HepG2 (cell line): ENCODE results near the gene CTRB2. TPM values are rescaled to one million over a fixed set of nuclear protein-coding genes. Genes with fewer than 3 reads are reported as not detected.

Experiments used
- AGO1 ChIP-seq: fragments of 200-400 bp; formaldehyde crosslinking; IDR thresholded peaks from 2 replicates; pipeline ENCODE4 v1.6.1; 2017; ENCODE audit warnings: mild to moderate bottlenecking, low read depth, low read length, moderate library complexity; ENCODE audit not compliant: poor library complexity, severe bottlenecking
- CBX5 ChIP-seq: sonication (generic); formaldehyde crosslinking; IDR thresholded peaks from 2 replicates; pipeline ENCODE4 v1.4.0; 2020; ENCODE audit warnings: missing genetic modification reagents, borderline replicate concordance
- CCDC6 ChIP-seq: sonication (generic); formaldehyde crosslinking; IDR thresholded peaks from 2 replicates; pipeline ENCODE4 v1.8.1; 2022; ENCODE audit warnings: mild to moderate bottlenecking, missing genetic modification reagents, moderate library complexity
- FOXA1 ChIP-seq, 2 experiments: fragments of 450-650 bp in 1 of 2; sonication (generic) in 1 of 2; formaldehyde crosslinking in 1 of 2; IDR thresholded peaks; 2 replicates each; pipeline versions ENCODE4 v1.4.0 to v1.6.1; 2016 to 2020; ENCODE audit warnings: missing genetic modification reagents in 1 of 2
- GABPB1 ChIP-seq: IDR thresholded peaks from 2 replicates; pipeline ENCODE4 v1.6.1; 2016; ENCODE audit warnings: mild to moderate bottlenecking, missing genetic modification reagents, moderate library complexity, missing compliant biosample characterization
- MIXL1 ChIP-seq: IDR thresholded peaks from 2 replicates; pipeline ENCODE4 v1.6.1; 2016
- POLR2AphosphoS2 ChIP-seq: IDR thresholded peaks from 2 replicates; pipeline ENCODE4 v1.6.1; 2011; ENCODE audit warnings: low read depth, low read length, improper control_type of control experiment
- PRDM15 ChIP-seq: sonication (generic); formaldehyde crosslinking; IDR thresholded peaks from 2 replicates; pipeline ENCODE4 v1.4.0; 2020; ENCODE audit warnings: missing genetic modification reagents
- RBM22 ChIP-seq: fragments of 200-400 bp; formaldehyde crosslinking; optimal IDR thresholded peaks from 2 replicates; pipeline ENCODE3; 2017; ENCODE audit warnings: mild to moderate bottlenecking, low read length, moderate library complexity
- TOPORS ChIP-seq: sonication (generic); formaldehyde crosslinking; IDR thresholded peaks from 2 replicates; pipeline ENCODE4 v1.8.0; 2023; ENCODE audit warnings: mild to moderate bottlenecking, missing genetic modification reagents
- XRCC5 ChIP-seq: fragments of 200-400 bp; formaldehyde crosslinking; optimal IDR thresholded peaks from 2 replicates; pipeline ENCODE3; 2017; ENCODE audit warnings: mild to moderate bottlenecking, low read length
- ZFP90 ChIP-seq: sonication (generic); formaldehyde crosslinking; IDR thresholded peaks from 2 replicates; pipeline ENCODE4 v1.8.0; 2022; ENCODE audit warnings: missing genetic modification reagents, mild to moderate bottlenecking, inconsistent platforms, borderline replicate concordance
- ZNF160 ChIP-seq: sonication (generic); formaldehyde crosslinking; IDR thresholded peaks from 2 replicates; pipeline ENCODE4 v1.8.0; 2022; ENCODE audit warnings: mild to moderate bottlenecking, inconsistent platforms, missing genetic modification reagents
- ZNF616 ChIP-seq: sonication (generic); formaldehyde crosslinking; IDR thresholded peaks from 2 replicates; pipeline ENCODE4 v1.5.0; 2020; ENCODE audit warnings: low read depth, mild to moderate bottlenecking, missing genetic modification reagents
- ZNF713 ChIP-seq: sonication (generic); formaldehyde crosslinking; IDR thresholded peaks from 2 replicates; pipeline ENCODE4 v1.4.0; 2020; ENCODE audit warnings: mild to moderate bottlenecking, missing genetic modification reagents
- ZNF766 ChIP-seq: sonication (generic); formaldehyde crosslinking; IDR thresholded peaks from 2 replicates; pipeline ENCODE4 v1.5.0; 2020; ENCODE audit warnings: missing genetic modification reagents, borderline replicate concordance
- ZSCAN21 ChIP-seq: sonication (generic); formaldehyde crosslinking; IDR thresholded peaks from 2 replicates; pipeline ENCODE4 v1.8.0; 2022; ENCODE audit warnings: mild to moderate bottlenecking, missing genetic modification reagents, moderate library complexity, borderline replicate concordance
- polyA plus RNA-seq, 8 experiments: library from polyadenylated mRNA; depleted of rRNA in 3 of 8; stranded (reverse) in 7 of 8; unstranded in 1 of 8; fragments of >200 nt; fragmentation: Illumina TruSeq in 4 of 8; extraction: Trizol in 4 of 8; gene quantifications; 2 replicates each; pipeline versions ENCODE4 v1.2.1 to v1.2.3, GENCODE V29; 2011 to 2016; ENCODE audit warnings: low read depth in 4 of 8, missing spikeins in 1 of 8, mixed read lengths in 1 of 8; ENCODE audit not compliant: insufficient read depth in 1 of 8
- total RNA-seq, 5 experiments: library from RNA; depleted of rRNA; stranded (reverse); fragments of >200 nt; fragmentation: Illumina TruSeq; extraction: Trizol; gene quantifications; 2 replicates each; pipeline ENCODE4 v1.2.3, GENCODE V29; 2016; ENCODE audit warnings: low read depth in 1 of 5
- TF ChIP-seq, protein P1 (sequence below): IDR thresholded peaks from 2 replicates; pipeline ENCODE4 v1.6.1; 2016; ENCODE audit warnings: low read depth
- TF ChIP-seq, protein P2 (sequence below): sonication (generic); formaldehyde crosslinking; IDR thresholded peaks from 2 replicates; pipeline ENCODE4 v1.4.0; 2020; ENCODE audit warnings: missing genetic modification reagents, borderline replicate concordance
- TF ChIP-seq, protein P3 (sequence below): sonication (generic); formaldehyde crosslinking; IDR thresholded peaks from 2 replicates; pipeline ENCODE4 v1.4.0; 2020; ENCODE audit warnings: missing genetic modification reagents

Gene CTRB2
- total and polyA plus RNA-seq, 2 of the 13 experiments (the other 11 are each of a cell fraction or from before 2014, with no cell fraction given) = 0.13 TPM; not detected in 1

DNA sequence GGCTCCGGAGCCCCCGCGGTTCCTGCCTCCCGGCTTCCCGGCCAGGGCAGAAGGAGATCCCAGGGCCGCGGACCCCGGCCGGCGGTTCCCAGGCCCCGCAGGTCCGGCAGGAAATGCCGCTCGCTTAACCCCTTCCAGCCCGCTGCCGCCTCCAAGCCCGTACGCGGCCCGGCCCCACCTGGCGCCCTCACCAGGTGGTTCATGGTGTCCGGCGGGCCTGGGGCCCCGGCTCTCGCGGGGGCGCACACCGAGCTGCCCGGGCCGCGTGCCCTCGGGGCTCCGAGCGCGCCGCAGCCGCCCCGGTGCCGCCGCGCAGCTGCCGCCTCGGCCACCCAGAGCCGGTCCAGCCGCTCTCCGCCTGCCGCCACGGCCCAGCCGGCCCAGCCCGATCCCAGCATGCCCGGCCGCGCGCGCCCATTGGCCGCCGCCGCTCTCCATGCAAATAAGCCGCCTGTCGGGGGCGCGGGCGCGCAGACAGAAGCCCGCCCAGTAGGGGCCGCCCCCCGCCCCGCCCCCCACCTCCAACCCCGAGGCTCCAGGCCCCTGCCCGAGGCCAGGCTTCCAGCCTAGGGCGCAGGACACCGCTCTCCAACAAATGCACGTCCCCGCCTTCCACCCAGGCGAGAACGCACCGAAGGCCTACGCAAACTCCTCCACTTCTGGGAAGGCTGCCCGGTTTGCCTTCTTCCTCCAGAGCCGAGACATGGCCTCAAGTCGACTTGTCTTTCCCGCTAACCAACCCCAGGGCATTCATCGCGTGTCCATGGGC is 44.5 kb upstream of the CTRB2 start, which contains the start of gene BCAR1 (continued):
- TF ChIP-seq MIXL1 (CRISPR knock-in tag) (0 out of 2 replicates have a peak, but pooled peaks have one; percentile 0), POLR2AphosphoS2 (no peak; the same call in 1 of the 2 replicates), ZNF160 (CRISPR knock-in tag) (peak; percentile 26), ZNF766 (CRISPR knock-in tag) (no peak; the same call in 1 of the 2 replicates), CBX5 (CRISPR knock-in tag) (peak; percentile 6; the same call in 1 of the 2 replicates), ZFP90 (CRISPR knock-in tag) (no peak; the same call in 1 of the 2 replicates), FOXA1 (IDR thresholded peaks at IDR 0.05) (no peak), FOXA1 (CRISPR knock-in tag; IDR thresholded peaks at IDR 0.05) (peak; percentile 3; the same call in 1 of the 2 replicates), GABPB1 (CRISPR knock-in tag) (peak; percentile 52; the same call in 1 of the 2 replicates), ZSCAN21 (CRISPR knock-in tag) (peak; percentile 31; the same call in 1 of the 2 replicates), ZNF616 (CRISPR knock-in tag) (peak; percentile 12; the same call in 1 of the 2 replicates), AGO1 (peak; percentile 86), CCDC6 (peak; percentile 49; the same call in 1 of the 2 replicates), TOPORS (0 out of 2 replicates have a peak, but pooled peaks have one; percentile 33), ZNF713 (CRISPR knock-in tag) (no peak; the same call in 1 of the 2 replicates), XRCC5 (peak; percentile 13), RBM22 (peak; percentile 91), PRDM15 (0 out of 2 replicates have a peak, but pooled peaks have one; percentile 13)
- TF ChIP-seq, protein P1, sequence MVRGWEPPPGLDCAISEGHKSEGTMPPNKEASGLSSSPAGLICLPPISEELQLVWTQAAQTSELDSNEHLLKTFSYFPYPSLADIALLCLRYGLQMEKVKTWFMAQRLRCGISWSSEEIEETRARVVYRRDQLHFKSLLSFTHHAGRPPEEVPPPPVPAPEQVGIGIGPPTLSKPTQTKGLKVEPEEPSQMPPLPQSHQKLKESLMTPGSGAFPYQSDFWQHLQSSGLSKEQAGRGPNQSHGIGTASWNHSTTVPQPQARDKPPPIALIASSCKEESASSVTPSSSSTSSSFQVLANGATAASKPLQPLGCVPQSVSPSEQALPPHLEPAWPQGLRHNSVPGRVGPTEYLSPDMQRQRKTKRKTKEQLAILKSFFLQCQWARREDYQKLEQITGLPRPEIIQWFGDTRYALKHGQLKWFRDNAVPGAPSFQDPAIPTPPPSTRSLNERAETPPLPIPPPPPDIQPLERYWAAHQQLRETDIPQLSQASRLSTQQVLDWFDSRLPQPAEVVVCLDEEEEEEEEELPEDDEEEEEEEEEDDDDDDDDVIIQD (CRISPR knock-in tag) = peak; percentile 25; the same call in 1 of the 2 replicates
- TF ChIP-seq, protein P2, sequence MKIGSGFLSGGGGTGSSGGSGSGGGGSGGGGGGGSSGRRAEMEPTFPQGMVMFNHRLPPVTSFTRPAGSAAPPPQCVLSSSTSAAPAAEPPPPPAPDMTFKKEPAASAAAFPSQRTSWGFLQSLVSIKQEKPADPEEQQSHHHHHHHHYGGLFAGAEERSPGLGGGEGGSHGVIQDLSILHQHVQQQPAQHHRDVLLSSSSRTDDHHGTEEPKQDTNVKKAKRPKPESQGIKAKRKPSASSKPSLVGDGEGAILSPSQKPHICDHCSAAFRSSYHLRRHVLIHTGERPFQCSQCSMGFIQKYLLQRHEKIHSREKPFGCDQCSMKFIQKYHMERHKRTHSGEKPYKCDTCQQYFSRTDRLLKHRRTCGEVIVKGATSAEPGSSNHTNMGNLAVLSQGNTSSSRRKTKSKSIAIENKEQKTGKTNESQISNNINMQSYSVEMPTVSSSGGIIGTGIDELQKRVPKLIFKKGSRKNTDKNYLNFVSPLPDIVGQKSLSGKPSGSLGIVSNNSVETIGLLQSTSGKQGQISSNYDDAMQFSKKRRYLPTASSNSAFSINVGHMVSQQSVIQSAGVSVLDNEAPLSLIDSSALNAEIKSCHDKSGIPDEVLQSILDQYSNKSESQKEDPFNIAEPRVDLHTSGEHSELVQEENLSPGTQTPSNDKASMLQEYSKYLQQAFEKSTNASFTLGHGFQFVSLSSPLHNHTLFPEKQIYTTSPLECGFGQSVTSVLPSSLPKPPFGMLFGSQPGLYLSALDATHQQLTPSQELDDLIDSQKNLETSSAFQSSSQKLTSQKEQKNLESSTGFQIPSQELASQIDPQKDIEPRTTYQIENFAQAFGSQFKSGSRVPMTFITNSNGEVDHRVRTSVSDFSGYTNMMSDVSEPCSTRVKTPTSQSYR = peak; percentile 51; the same call in 1 of the 2 replicates
- TF ChIP-seq, protein P3, sequence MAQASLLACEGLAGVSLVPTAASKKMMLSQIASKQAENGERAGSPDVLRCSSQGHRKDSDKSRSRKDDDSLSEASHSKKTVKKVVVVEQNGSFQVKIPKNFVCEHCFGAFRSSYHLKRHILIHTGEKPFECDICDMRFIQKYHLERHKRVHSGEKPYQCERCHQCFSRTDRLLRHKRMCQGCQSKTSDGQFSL (CRISPR knock-in tag) = no peak
